BJ (cell line): ENCODE results near the gene UBE4A. TPM values are rescaled to one million over a fixed set of nuclear protein-coding genes. Genes with fewer than 3 reads are reported as not detected.
A peak's percentile ranks its signal among the peaks of the same experiment; 100 is the strongest.
"Not testable (repeated sequence)": the region's sequence is repeated elsewhere in the genome, so short reads cannot be mapped to it uniquely, and the experiment has no call there.

Source experiments
- CTCF ChIA-PET: fragments of 350-600 bp; formaldehyde crosslinking; extraction: SDS; loops from one replicate; lab custom pipeline; 2021; ENCODE audit warnings: antibody characterized with exemption, inconsistent platforms; lab: Yijun Ruan, JAX
- POLR2A ChIA-PET: fragments of 300-600 bp; sonication (Branson Sonifier 250); formaldehyde crosslinking; extraction: SDS; loops from one replicate; lab custom pipeline; 2021; ENCODE audit warnings: antibody characterized with exemption; lab: Charles Lee
- DNase-seq: peaks from one replicate; pipeline ENCODE4 v3.0.0-alpha.2; 2011; ENCODE audit warnings: low read depth
- H3K27me3 ChIP-seq: 2 replicates; pipeline ENCODE4 v1.6.0; 2011; ENCODE audit warnings: low read length; ENCODE audit not compliant: control insufficient read depth, insufficient read depth
- H3K36me3 ChIP-seq: 2 replicates; pipeline ENCODE4 v1.5.1; 2011; ENCODE audit warnings: low read length; ENCODE audit not compliant: control insufficient read depth, insufficient read depth
- H3K4me3 ChIP-seq: 2 replicates; pipeline ENCODE4 v1.5.1; 2011; ENCODE audit warnings: low read depth, mild to moderate bottlenecking, control low read depth, low read length
- CTCF ChIP-seq: IDR thresholded peaks from 2 replicates; pipeline ENCODE4 v1.5.1; 2011; ENCODE audit warnings: low read depth, mild to moderate bottlenecking, control low read depth, inconsistent platforms, low read length, moderate library complexity; ENCODE audit not compliant: insufficient read depth
- polyA plus RNA-seq: library from polyadenylated mRNA; depleted of rRNA; stranded (reverse); fragments of >200 nt; gene quantifications from 2 replicates; pipeline ENCODE4 v1.2.3, GENCODE V29; 2011

The UBE4A gene
- polyA plus RNA-seq, 1 experiment: 15.9 TPM

- no peak for DNase-seq
- POLR2A ChIA-PET: no interaction called here
- no peak for TF ChIP-seq CTCF
Measured at GRCh38 chr11:118398791-118399559, 39.6 kb downstream of the UBE4A start.

GRCh38 chr11:118401151-118401879, 41.9 kb downstream of the UBE4A start, which contains the start of gene ATP5MG:
Gene ATP5MG (plus strand): TSS chr11:118401606. CDS start chr11:118401666, 60 bp downstream.
- Histone ChIP-seq H3K27me3 (no peaks in the 10 kb centered on the region), H3K4me3 (peak within 1 kb of the TSS; percentile 95), H3K36me3 (no peaks in the 10 kb centered on the region; the same call in 1 of the 2 replicates)
- peak; percentile 66 for DNase-seq
- peak; percentile 23; the same call in 1 of the 2 replicates for TF ChIP-seq CTCF
- CTCF ChIA-PET: interaction anchor here (0.7 to 1.6 kb wide), 4 partner anchors 24 to 166 kb away, joined by 3 to 11 read pairs (median 6); no protein-coding TSS in a partner anchor
- POLR2A ChIA-PET: no interaction called here

More at GRCh38 chr11:118398791-118399559, 39.6 kb downstream of the UBE4A start:
- CTCF ChIA-PET: interaction anchor here (0.6 kb wide), 2 partner anchors 227 to 1057 kb away, joined by 3 to 4 read pairs; no protein-coding TSS in a partner anchor
- Histone ChIP-seq H3K36me3 (peaks cover 2% of the 10 kb centered on the region), H3K4me3 (no peak overlapping the region), H3K27me3 (no peaks in the 10 kb centered on the region)

GRCh38 chr11:118401880-118402590, 42.6 kb downstream of the UBE4A start:
- Histone ChIP-seq H3K4me3 (peak overlapping the region; percentile 95), H3K27me3 (no peaks in the 10 kb centered on the region), H3K36me3 (no peaks in the 10 kb centered on the region)
- peak; percentile 60 for DNase-seq
- ChIA-PET POLR2A (interaction anchor here (0.6 to 0.7 kb wide), 2 partner anchors 17 to 29 kb away, joined by 3 to 6 read pairs; no protein-coding TSS in a partner anchor), CTCF (interaction anchor here (1.0 to 1.6 kb wide), 4 partner anchors 24 to 97 kb away, joined by 3 to 11 read pairs (median 8); no protein-coding TSS in a partner anchor)
- no peak for TF ChIP-seq CTCF

GRCh38 chr11:118402594-118402993, 43.2 kb downstream of the UBE4A start:
- ChIA-PET POLR2A (interaction anchor here (0.6 to 0.7 kb wide), 2 partner anchors 17 to 30 kb away, joined by 3 to 6 read pairs; no protein-coding TSS in a partner anchor), CTCF (interaction anchor here (1.0 to 1.6 kb wide), 5 partner anchors 23 to 97 kb away, joined by 3 to 11 read pairs (median 8); no protein-coding TSS in a partner anchor)
- not testable (repeated sequence) for H3K27me3 ChIP-seq, DNase-seq, H3K36me3 ChIP-seq
- peak overlapping the region; percentile 95 for H3K4me3 ChIP-seq

- ChIA-PET POLR2A (no interaction called here), CTCF (interaction anchor here (1.0 to 1.5 kb wide), 2 partner anchors 81 to 208 kb away, joined by 3 to 5 read pairs; no protein-coding TSS in a partner anchor)
- DNase-seq: no peak
- TF ChIP-seq CTCF: no peak
- H3K27me3 ChIP-seq: no peaks in the 10 kb centered on the region
- peaks cover 2% of the 10 kb centered on the region; the same call in 1 of the 2 replicates for H3K36me3 ChIP-seq
- no peak overlapping the region for H3K4me3 ChIP-seq
Measured at GRCh38 chr11:118406599-118407166, 47.3 kb downstream of the UBE4A start.
